Neural crest cell (in vitro differentiated cells): ENCODE measurements around the gene TACC2. TPM values are rescaled to one million over a fixed set of nuclear protein-coding genes. Genes with fewer than 3 reads are reported as not detected.
"Not testable (repeated sequence)": the region's sequence is repeated elsewhere in the genome, so short reads cannot be mapped to it uniquely, and the experiment has no call there.

ENCODE experiments used
- DNase-seq: peaks from one replicate; pipeline ENCODE4 v3.0.0; 2021; ENCODE audit warnings: low read depth, mixed read lengths, low spot score
- H3K27ac Mint-ChIP-seq: one replicate; pipeline ENCODE4 v1.8.0; 2021; ENCODE audit warnings: mild to moderate bottlenecking, mixed read lengths; ENCODE audit not compliant: unreplicated experiment
- H3K27me3 Mint-ChIP-seq: 2 replicates; pipeline ENCODE4 v1.8.0; 2021; ENCODE audit warnings: low read depth, mild to moderate bottlenecking, mixed read lengths
- H3K36me3 Mint-ChIP-seq: 2 replicates; pipeline ENCODE4 v1.8.0; 2021; ENCODE audit warnings: low read depth, mild to moderate bottlenecking, mixed read lengths
- H3K4me1 Mint-ChIP-seq: 2 replicates; pipeline ENCODE4 v1.8.0; 2021; ENCODE audit warnings: mixed read lengths
- H3K4me3 Mint-ChIP-seq: one replicate; pipeline ENCODE4 v1.8.0; 2021; ENCODE audit warnings: mild to moderate bottlenecking, mixed read lengths
- H3K9me3 Mint-ChIP-seq: 2 replicates; pipeline ENCODE4 v1.8.0; 2021; ENCODE audit warnings: mixed read lengths
- total RNA-seq: library from RNA; stranded (reverse); gene quantifications from 2 replicates; pipeline ENCODE4 v1.2.1, GENCODE V29; 2021
- TF ChIP-seq, protein P1 (sequence below): fragments of 200-600 bp; sonication (generic); conservative IDR thresholded peaks from 2 replicates; pipeline ENCODE4 v1.5.0; 2021; ENCODE audit warnings: antibody characterized with exemption, mild to moderate bottlenecking

TACC2 gene
- total RNA-seq, 1 donor from 2014 or later: 48.2 TPM

DNA sequence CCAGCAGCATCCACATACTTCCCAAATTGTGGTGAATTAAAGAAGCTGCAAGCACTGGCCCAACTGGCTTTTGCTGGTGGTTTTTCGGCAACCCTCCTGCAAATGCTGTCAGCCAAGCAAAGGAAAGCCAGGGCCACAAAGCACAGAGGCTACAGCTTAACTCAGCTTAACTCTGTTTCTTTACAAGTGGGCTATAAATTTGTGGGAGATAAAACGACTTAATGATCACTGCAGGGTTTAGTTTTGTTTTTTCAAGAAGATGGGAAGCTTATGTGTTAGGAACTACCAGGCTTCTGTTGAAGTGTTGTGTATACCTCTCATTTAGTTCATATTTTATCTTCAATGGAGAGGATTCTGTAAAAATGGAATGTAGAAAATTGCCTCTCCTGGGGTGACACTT is 110.6 kb downstream of the TACC2 start:
- TF ChIP-seq, protein P1, sequence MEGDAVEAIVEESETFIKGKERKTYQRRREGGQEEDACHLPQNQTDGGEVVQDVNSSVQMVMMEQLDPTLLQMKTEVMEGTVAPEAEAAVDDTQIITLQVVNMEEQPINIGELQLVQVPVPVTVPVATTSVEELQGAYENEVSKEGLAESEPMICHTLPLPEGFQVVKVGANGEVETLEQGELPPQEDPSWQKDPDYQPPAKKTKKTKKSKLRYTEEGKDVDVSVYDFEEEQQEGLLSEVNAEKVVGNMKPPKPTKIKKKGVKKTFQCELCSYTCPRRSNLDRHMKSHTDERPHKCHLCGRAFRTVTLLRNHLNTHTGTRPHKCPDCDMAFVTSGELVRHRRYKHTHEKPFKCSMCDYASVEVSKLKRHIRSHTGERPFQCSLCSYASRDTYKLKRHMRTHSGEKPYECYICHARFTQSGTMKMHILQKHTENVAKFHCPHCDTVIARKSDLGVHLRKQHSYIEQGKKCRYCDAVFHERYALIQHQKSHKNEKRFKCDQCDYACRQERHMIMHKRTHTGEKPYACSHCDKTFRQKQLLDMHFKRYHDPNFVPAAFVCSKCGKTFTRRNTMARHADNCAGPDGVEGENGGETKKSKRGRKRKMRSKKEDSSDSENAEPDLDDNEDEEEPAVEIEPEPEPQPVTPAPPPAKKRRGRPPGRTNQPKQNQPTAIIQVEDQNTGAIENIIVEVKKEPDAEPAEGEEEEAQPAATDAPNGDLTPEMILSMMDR: no peak
- Mint-ChIP-seq H3K27ac (no peak overlapping the region), H3K36me3 (no peaks in the 10 kb centered on the region), H3K4me1 (no peaks in the 10 kb centered on the region), H3K9me3 (no peaks in the 10 kb centered on the region), H3K27me3 (no peaks in the 10 kb centered on the region), H3K4me3 (no peak overlapping the region)
- DNase-seq: no peak

DNA sequence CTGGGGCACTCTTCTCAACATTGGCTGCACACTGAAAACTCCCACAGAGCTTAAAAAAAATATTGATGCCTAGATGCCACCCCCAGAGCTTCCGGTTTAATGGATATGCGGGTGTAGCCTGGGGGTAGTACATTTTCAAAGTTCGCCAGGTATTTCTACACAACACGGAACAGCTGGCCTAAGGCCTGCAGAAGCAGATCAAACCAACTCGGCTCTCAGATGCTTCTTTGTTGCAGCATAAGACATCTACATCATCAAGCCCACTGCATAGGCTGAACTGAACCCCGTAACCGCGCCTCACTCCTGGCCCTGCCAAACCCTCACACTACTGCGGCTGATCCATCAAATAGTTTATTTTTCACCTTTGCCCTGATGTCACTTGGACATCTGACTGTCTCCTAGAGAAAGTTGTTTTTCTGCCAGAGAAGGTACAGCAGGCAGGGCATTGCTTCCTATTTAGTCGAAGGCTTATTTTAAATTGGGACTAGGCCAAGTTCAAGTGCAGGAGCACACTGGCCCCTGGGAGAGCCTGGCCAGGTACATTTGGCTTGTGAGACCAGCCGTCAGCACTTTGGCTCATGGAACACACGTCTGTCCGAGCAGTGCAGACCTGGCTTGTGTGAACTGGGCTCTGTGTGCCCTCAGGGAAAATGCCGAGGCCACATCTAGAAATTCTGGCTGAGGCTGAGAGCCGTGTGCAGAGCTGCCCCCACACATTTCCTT is 113.3 kb downstream of the TACC2 start:
- TF ChIP-seq, protein P1: no peak
- no peak for DNase-seq
- Mint-ChIP-seq H3K27ac (no peak overlapping the region), H3K4me3 (no peak overlapping the region), H3K9me3 (no peaks in the 10 kb centered on the region), H3K4me1 (no peaks in the 10 kb centered on the region), H3K36me3 (no peaks in the 10 kb centered on the region), H3K27me3 (no peaks in the 10 kb centered on the region)

DNA sequence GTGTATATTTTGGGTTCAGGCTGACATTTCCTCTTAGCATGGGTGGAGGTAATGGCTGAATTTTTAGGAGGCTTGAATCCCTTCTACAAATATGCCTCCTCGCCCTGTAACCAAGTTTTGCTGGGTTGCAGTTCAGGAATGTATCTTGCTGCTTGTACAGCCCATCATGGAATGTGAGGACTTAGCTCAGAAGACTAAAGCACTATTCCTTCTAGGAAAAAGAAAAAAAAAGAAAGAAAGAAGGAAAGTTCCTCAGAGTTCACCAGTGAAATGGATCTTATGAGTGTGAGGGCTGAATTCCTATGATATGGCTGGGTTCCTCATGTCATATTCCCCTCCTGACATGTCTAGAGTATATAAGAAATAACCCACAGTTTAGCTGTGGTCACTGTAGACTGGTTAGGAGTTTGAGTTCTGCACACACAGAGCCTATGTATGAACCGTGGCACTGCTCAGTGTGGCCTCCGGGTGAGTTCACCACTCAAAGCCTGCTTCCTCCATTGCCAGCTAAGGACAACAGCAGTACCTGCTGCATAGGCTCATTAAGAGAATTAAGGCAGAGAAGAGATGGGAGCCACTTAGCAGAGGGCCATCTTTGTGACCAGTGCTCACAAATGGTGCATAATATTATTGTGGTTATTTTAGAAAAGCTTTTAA is 114.0 kb downstream of the TACC2 start:
- no peak for DNase-seq
- no peaks in the 10 kb centered on the region for H3K27me3 Mint-ChIP-seq
- no peaks in the 10 kb centered on the region for H3K9me3 Mint-ChIP-seq
- TF ChIP-seq, protein P1: no peak
- H3K4me1 Mint-ChIP-seq: no peaks in the 10 kb centered on the region
- H3K4me3 Mint-ChIP-seq: no peak overlapping the region
- H3K27ac Mint-ChIP-seq: no peak overlapping the region
- no peaks in the 10 kb centered on the region for H3K36me3 Mint-ChIP-seq

DNA sequence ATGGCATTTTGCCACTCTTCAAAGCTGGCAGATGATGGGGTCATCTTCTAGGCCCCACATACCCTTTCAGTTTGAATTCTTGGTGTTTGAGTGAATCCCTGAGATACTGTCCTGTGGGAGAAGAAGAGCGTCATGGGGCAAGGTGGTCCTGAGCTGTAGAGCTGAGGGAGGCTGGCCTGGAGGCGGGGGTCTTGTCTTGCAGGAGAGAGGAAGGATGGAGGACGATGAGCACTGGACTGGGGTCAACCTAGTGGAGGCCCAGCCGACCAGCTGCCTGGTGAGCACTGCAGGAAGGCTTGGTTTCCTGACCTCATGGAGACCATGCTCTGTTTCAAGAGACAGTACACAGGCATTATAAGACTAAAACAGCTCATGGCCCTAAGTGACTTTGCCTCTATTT is 114.6 kb downstream of the TACC2 start:
- DNase-seq: no peak
- H3K27me3 Mint-ChIP-seq: no peaks in the 10 kb centered on the region
- H3K4me1 Mint-ChIP-seq: no peaks in the 10 kb centered on the region
- H3K4me3 Mint-ChIP-seq: no peak overlapping the region
- no peak overlapping the region for H3K27ac Mint-ChIP-seq
- TF ChIP-seq, protein P1: no peak
- H3K9me3 Mint-ChIP-seq: no peaks in the 10 kb centered on the region
- H3K36me3 Mint-ChIP-seq: no peaks in the 10 kb centered on the region

DNA sequence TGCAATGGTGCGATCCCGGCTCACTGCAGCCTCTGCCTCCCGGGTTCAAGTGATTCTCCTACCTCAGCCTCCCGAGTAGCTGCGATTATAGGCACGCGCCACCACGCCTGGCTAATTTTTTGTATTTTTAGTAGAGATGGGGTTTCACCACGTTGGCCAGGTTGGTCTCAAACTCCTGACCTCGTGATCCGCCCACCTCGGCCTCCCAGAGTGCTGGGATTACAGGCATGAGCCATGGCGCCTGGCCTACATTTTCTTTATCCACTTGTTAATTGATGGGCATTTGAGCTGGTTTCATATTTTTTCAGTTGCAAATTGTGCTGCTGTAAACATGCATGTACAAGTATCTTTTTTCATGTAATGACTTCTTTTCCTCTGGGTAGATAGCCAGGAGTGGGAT is 119.8 kb downstream of the TACC2 start:
- H3K27me3 Mint-ChIP-seq, H3K9me3 Mint-ChIP-seq, H3K27ac Mint-ChIP-seq, DNase-seq, H3K36me3 Mint-ChIP-seq: not testable (repeated sequence)
- Mint-ChIP-seq H3K4me1 (peaks cover 12% of the 10 kb centered on the region), H3K4me3 (peak overlapping the region; percentile 16)

DNA sequence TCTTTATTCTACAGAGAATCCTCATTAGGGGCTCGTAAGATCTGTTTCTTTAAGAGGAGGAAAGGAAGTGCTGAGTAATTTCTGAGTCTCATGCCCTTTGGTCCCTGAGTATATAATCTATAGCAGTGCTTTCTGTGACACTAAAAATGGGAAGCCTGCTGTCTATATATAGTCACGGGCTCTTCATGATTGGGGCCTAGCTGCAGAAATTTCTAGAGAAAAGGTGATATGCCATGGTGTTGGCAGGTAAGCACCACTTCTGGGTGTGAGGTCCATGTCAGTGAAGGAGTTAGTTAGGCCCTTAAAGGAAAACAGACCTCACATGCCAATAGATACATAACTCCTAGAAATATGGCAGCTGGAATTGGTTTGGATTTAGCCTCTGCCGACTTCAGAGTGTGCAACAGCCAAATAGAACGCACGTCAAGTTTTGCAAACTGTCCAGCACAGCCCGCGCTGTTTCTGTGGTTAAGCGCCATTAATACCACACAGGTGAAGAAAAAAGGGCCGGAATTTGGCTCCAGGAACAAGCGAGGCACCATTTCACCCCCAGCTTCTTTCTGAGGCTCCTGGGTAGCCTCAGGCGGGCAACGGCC is 123.2 kb downstream of the TACC2 start:
- peaks cover 42% of the 10 kb centered on the region for H3K4me1 Mint-ChIP-seq

More for the DNA sequence above, 123.2 kb downstream of the TACC2 start:
- H3K27me3 Mint-ChIP-seq: no peaks in the 10 kb centered on the region
- no peak for DNase-seq
- no peaks in the 10 kb centered on the region for H3K9me3 Mint-ChIP-seq
- H3K36me3 Mint-ChIP-seq: no peaks in the 10 kb centered on the region
- TF ChIP-seq, protein P1: no peak
- H3K4me3 Mint-ChIP-seq: peak overlapping the region; percentile 88
- peak overlapping the region; percentile 77 for H3K27ac Mint-ChIP-seq
